DMS153 treated with DMSO at 0.1 percent for 48 hours (cell line): ENCODE results near the gene TPPP.

Source experiments
- DNase-seq: peaks from one replicate; lab custom pipeline; 2025; ENCODE audit not compliant: unreplicated experiment; lab: John Stamatoyannopoulos, UW

The TPPP gene

GRCh38 chr5:627840-628239, 65.3 kb downstream of the TPPP start:
- no peak for DNase-seq

- no peak for DNase-seq
Observed at GRCh38 chr5:626850-627249, 66.3 kb downstream of the TPPP start.

GRCh38 chr5:625516-625915, 67.6 kb downstream of the TPPP start:
- no peak for DNase-seq

GRCh38 chr5:624951-625230, 68.3 kb downstream of the TPPP start:
- DNase-seq = no peak

GRCh38 chr5:624118-624950, 68.8 kb downstream of the TPPP start:
- DNase-seq = no peak

- no peak for DNase-seq
Observed at GRCh38 chr5:623531-623930, 69.6 kb downstream of the TPPP start.

GRCh38 chr5:622946-623522, 70.1 kb downstream of the TPPP start:
- no peak for DNase-seq

- DNase-seq = no peak
Observed at GRCh38 chr5:622359-622758, 70.8 kb downstream of the TPPP start.

GRCh38 chr5:621341-621761, 71.8 kb downstream of the TPPP start:
- DNase-seq = no peak

- no peak for DNase-seq
Observed at GRCh38 chr5:620586-621180, 72.5 kb downstream of the TPPP start.

- DNase-seq = no peak
Observed at GRCh38 chr5:620152-620551, 73.0 kb downstream of the TPPP start.

- DNase-seq = no peak
Observed at GRCh38 chr5:619444-619843, 73.7 kb downstream of the TPPP start.

- no peak for DNase-seq
Observed at GRCh38 chr5:618450-618849, 74.7 kb downstream of the TPPP start.

- DNase-seq = no peak
Observed at GRCh38 chr5:617896-618295, 75.3 kb downstream of the TPPP start.

- no peak for DNase-seq
Observed at GRCh38 chr5:616484-617039, 76.6 kb downstream of the TPPP start.

- no peak for DNase-seq
Observed at GRCh38 chr5:612498-613424, 80.4 kb downstream of the TPPP start.

- DNase-seq = peak; percentile 92
Observed at GRCh38 chr5:611731-612486, 81.2 kb downstream of the TPPP start, which contains the start of gene CEP72. CEP72 (plus strand) TSS chr5:612340; CDS start chr5:612362, 22 bp downstream.

GRCh38 chr5:610744-611730, 82.1 kb downstream of the TPPP start:
- DNase-seq = no peak
